ENCODE results near the gene EFNB1.

- TF ChIP-seq, protein P1, sequence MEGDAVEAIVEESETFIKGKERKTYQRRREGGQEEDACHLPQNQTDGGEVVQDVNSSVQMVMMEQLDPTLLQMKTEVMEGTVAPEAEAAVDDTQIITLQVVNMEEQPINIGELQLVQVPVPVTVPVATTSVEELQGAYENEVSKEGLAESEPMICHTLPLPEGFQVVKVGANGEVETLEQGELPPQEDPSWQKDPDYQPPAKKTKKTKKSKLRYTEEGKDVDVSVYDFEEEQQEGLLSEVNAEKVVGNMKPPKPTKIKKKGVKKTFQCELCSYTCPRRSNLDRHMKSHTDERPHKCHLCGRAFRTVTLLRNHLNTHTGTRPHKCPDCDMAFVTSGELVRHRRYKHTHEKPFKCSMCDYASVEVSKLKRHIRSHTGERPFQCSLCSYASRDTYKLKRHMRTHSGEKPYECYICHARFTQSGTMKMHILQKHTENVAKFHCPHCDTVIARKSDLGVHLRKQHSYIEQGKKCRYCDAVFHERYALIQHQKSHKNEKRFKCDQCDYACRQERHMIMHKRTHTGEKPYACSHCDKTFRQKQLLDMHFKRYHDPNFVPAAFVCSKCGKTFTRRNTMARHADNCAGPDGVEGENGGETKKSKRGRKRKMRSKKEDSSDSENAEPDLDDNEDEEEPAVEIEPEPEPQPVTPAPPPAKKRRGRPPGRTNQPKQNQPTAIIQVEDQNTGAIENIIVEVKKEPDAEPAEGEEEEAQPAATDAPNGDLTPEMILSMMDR (conservative IDR thresholded peaks at IDR 0.05), result no peak
- no peak for TF ChIP-seq EZH2 (IDR thresholded peaks at IDR 0.05; ENCODE audit: low read depth)
Observed at GRCh38 chrX:68846536-68846935, 17.7 kb downstream of the EFNB1 start.
